ENCODE data around the gene KCNK4.

The KCNK4 gene

DNA sequence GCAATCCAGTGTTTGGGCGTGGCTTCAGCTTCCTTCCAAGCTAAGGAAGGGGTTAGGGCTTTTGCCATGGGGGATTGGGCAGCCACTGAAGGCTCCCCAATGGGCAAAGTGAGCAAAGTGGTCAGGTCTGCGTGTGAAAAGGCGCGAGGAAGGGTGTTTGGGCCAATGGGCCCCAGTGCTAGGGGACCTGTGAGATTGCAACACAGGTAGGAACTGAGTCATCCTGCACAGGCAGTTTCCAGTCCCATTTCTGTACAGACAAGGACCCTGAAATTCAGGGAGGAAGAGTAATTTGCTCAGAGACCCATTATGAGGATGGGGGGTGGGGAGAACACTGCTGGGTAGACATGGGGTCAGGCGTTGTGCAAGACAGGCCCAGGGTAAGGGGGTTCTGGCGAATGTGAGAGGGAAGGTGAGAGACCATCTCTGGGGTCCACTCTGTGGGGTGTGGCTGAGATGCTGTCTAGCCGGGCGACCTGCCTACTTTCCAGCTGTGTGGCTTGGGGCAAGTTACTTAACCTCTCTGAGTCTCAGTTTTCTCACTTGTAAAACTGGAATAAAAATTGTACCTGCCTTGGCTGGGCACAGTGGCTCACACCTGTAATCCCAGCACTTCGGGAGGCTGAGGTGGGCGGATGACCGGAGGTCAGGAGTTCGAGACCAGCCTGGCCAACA lies 56.2 kb downstream of the KCNK4 start:
- H3K4me3 ChIP-seq (ENCODE audit: low read depth, low read length): no peak overlapping the region
- TF ChIP-seq, protein P1, sequence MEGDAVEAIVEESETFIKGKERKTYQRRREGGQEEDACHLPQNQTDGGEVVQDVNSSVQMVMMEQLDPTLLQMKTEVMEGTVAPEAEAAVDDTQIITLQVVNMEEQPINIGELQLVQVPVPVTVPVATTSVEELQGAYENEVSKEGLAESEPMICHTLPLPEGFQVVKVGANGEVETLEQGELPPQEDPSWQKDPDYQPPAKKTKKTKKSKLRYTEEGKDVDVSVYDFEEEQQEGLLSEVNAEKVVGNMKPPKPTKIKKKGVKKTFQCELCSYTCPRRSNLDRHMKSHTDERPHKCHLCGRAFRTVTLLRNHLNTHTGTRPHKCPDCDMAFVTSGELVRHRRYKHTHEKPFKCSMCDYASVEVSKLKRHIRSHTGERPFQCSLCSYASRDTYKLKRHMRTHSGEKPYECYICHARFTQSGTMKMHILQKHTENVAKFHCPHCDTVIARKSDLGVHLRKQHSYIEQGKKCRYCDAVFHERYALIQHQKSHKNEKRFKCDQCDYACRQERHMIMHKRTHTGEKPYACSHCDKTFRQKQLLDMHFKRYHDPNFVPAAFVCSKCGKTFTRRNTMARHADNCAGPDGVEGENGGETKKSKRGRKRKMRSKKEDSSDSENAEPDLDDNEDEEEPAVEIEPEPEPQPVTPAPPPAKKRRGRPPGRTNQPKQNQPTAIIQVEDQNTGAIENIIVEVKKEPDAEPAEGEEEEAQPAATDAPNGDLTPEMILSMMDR (IDR thresholded peaks at IDR 0.05; ENCODE audit: control insufficient read depth, extremely low read depth, insufficient read depth): no peak
- no peak for DNase-seq (ENCODE audit: low read depth)

DNA sequence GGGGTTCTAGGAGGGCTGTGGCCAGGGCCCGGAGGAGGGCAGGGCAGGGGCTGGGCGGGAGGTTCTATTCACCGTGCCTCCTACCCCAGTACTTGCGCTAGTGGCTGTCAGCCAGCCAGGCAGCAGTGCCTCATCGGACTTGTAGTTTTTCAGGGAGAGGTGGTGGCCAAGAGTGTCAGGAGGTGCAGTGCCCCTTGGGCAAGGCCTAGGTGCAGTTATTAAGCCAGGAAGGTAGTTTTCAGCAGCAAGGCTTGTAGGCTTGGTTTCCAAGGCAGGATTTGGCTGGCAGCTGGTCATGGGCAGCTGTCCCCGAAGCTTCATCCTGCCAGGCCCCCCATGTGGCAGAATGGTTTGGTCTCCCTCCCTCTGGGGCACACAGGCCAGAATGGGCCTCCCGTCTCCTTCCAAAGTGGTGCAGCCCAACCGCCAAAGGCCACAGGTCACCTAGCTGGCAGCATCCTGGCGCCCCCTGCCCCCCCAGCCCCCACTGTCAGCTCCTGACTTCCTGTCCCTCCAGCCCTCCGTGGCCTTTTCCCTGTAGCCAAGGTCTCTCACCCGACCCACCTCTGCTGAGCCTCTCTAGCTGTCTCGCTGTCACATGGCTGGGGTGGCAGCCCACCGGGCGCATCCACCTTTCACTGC lies 57.4 kb downstream of the KCNK4 start:
- no peak for DNase-seq (ENCODE audit: low read depth)
- TF ChIP-seq, protein P1 (IDR thresholded peaks at IDR 0.05; ENCODE audit: control insufficient read depth, extremely low read depth, insufficient read depth): no peak
- H3K4me3 ChIP-seq (ENCODE audit: low read depth, low read length): no peak overlapping the region

DNA sequence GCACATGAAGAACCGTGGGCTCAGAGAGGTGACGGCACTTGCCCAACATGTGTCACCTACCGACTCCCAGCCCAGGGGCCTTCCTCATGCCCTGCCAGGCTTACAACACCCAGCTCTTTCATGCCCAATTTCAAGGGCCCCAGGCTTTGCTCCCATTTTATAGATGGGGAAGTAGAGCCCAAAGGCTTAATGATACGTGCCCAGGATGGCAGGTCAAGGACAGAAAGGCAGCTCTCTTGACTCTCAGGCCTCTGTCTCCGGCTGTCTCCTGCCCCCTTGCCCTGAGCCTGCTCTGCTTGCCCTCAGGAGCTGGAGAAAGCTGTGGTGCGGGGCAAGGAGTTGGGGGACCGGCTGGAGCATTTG lies 57.9 kb downstream of the KCNK4 start:
- DNase-seq (ENCODE audit: low read depth): no peak
- TF ChIP-seq, protein P1 (IDR thresholded peaks at IDR 0.05; ENCODE audit: control insufficient read depth, extremely low read depth, insufficient read depth): no peak
- H3K4me3 ChIP-seq (ENCODE audit: low read depth, low read length): no peak overlapping the region

DNA sequence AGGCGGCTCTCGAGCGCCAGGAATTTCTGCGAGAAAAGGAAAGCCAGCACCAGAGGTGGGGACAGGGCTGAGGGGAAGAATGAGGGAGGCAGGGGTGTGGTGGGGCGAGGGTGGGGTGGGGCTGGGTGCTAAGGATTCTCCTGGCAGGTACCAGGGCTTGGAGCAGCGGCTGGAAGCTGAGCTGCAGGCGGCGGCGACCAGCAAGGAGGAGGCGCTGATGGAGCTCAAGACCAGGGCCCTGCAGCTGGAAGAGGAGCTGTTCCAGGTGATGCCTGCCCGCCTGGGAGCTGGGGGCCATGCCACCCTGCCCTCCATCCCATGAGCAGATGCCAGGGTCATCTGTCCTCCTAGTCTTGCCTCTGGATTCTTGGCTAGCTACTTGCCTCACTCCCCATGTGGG lies 58.3 kb downstream of the KCNK4 start:
- no peak overlapping the region for H3K4me3 ChIP-seq (ENCODE audit: low read depth, low read length)
- TF ChIP-seq, protein P1 (IDR thresholded peaks at IDR 0.05; ENCODE audit: control insufficient read depth, extremely low read depth, insufficient read depth): no peak
- DNase-seq (ENCODE audit: low read depth): no peak

Measured in LNCaP clone FGC (cell line).